ENCODE measurements around the gene ZNF668. TPM values are rescaled to one million over a fixed set of nuclear protein-coding genes. Genes with fewer than 3 reads are reported as not detected.

Gene ZNF668
- total and polyA plus RNA-seq, 10 donors, result 6.2 to 12.5 (median 9.1) TPM

DNA sequence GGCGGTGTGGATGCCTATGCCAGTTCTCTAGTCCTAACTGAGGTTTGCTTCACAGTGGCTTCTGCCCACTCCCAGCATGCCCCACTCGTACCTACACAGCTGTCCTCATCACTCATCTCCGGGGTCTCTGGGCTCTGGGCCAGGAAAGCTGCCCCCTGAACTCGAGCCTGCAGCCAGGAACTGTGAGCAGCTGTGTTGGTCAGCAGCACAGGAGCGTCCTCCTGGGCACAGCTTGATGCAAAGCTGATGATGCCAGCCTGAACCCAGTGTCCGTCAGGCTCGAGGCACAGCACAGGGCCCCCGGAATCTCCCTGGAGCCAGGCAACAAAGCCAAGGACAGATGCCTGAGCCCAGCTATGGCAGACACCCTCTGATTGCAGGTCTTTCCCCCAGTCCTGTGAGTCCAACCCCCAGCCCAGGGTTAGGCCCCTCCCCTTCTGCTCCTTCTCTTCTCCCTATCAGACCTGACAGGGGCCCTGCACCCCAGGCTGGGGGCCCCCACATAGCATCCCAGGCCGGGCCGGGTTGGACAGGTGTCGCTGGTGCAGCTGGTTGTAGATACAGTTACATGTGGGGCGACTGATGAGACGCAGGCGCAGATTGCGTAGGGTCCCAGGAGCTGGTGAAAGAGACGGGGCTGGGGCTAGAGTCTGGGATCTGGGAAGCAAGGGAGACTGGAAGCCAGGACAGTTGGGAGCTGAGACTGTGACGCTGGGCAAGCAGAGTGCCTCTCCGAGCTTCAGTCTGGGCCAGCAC, 12.0 kb upstream of the ZNF668 start:
- no peak overlapping the region for H3K27ac ChIP-seq
- peaks cover 0 to 28% (median 12%) of the 10 kb centered on the region in 6 donors for H3K4me1 ChIP-seq
- intact Hi-C loops (cut with DNase I; ENCODE audit: low total_unique reads), result no loop called here
- no peak for TF ChIP-seq POLR2A (IDR thresholded peaks at IDR 0.05)
- peak in 1 of 3 donors; percentile 41 for TF ChIP-seq POLR2AphosphoS5 (IDR thresholded peaks at IDR 0.05)
- peak; percentile 67 for DNase-seq
- no peaks in the 10 kb centered on the region for H3K27me3 ChIP-seq (replicated peaks in 1 of 7)
- no peaks in the 10 kb centered on the region for H3K9me3 ChIP-seq
- peaks cover 0 to 99% (median 48%) of the 10 kb centered on the region in 6 donors for H3K36me3 ChIP-seq
- H3K4me3 ChIP-seq, result no peak overlapping the region
- 89 to 93% (median 90%) methylated on average over 15 to 18 of the region's 18 CpGs for WGBS, 5 donors

DNA sequence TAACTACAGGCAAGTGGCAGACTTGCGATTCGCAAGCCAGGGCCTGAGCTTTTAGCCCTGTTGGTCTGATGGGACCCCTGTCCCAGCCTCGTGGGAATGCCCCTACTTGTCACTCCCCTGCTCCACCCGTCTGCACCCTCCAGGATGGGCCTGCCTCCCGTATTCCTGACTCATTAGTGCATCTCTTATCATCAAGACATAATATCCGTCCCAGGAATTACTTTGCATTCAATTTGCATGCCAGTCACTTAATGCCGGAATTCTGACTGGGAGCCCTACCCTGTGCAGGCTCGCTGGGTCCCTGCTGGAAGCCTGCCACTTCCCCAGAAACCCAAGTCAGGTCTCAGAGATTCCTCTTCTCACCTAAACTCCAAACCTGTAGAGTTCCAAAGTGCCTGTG, 11.4 kb upstream of the ZNF668 start:
- Histone ChIP-seq H3K27me3 (replicated peaks in 1 of 7) (no peaks in the 10 kb centered on the region), H3K27ac (no peak overlapping the region), H3K4me1 (peaks cover 0 to 34% (median 15%) of the 10 kb centered on the region in 6 donors), H3K36me3 (peaks cover 0 to 99% (median 48%) of the 10 kb centered on the region in 6 donors), H3K4me3 (no peak overlapping the region), H3K9me3 (no peaks in the 10 kb centered on the region)
- TF ChIP-seq, protein P1, sequence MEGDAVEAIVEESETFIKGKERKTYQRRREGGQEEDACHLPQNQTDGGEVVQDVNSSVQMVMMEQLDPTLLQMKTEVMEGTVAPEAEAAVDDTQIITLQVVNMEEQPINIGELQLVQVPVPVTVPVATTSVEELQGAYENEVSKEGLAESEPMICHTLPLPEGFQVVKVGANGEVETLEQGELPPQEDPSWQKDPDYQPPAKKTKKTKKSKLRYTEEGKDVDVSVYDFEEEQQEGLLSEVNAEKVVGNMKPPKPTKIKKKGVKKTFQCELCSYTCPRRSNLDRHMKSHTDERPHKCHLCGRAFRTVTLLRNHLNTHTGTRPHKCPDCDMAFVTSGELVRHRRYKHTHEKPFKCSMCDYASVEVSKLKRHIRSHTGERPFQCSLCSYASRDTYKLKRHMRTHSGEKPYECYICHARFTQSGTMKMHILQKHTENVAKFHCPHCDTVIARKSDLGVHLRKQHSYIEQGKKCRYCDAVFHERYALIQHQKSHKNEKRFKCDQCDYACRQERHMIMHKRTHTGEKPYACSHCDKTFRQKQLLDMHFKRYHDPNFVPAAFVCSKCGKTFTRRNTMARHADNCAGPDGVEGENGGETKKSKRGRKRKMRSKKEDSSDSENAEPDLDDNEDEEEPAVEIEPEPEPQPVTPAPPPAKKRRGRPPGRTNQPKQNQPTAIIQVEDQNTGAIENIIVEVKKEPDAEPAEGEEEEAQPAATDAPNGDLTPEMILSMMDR (IDR thresholded peaks at IDR 0.05 in 8 of 11, conservative IDR thresholded peaks at IDR 0.05 in 3 of 11), result no peak
- TF ChIP-seq POLR2AphosphoS5 (IDR thresholded peaks at IDR 0.05) (no peak), POLR2A (IDR thresholded peaks at IDR 0.05) (no peak)
- 83 to 91% (median 87%) methylated on average over 8 of the region's 8 CpGs for WGBS, 5 donors
- no peak for DNase-seq
- intact Hi-C loops (cut with DNase I; ENCODE audit: low total_unique reads), result no loop called here

DNA sequence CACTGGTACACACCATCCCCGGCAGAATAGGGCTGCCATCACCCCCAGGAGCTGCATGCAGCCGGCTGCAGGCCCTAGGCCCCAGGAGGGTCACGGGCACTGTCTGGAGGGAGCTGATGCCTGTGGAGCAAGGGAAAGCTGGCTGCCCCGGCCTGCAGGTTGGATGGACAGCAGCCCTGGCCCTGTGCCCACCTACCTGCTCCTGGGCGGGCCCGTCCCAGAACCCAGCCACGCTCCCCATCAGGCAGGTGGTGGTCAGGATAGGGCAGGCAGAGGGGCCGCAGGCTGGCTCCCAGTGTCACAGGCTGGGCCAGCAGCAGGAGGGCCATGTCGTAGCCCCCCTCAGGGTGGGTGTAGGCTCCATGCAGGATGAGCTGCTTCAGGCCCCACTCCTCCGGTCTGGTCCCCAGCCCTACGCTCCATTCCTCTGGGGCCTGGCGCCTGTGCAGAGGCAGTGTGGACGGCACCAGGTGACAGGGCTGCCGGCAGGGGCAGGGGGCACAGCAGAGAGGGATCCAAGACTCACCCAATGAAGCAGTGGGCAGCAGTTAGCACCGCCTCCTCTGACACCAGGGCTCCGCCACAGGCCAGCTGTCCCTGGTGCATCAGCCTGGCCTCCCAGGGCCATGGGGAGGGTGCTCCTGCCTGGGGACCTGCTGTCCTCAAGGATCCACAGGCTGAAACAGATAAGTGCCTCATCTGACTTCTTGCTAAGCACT, 10.7 kb upstream of the ZNF668 start:
- Histone ChIP-seq H3K27me3 (replicated peaks in 1 of 7) (no peaks in the 10 kb centered on the region), H3K9me3 (no peaks in the 10 kb centered on the region), H3K4me1 (peaks cover 0 to 39% (median 16%) of the 10 kb centered on the region in 6 donors), H3K4me3 (no peak overlapping the region), H3K36me3 (peaks cover 0 to 99% (median 52%) of the 10 kb centered on the region in 6 donors), H3K27ac (no peak overlapping the region)
- DNase-seq, result peak; percentile 69
- TF ChIP-seq POLR2AphosphoS5 (IDR thresholded peaks at IDR 0.05), result peak; percentile 19 to 71 (median 27)
- TF ChIP-seq, protein P1 (IDR thresholded peaks at IDR 0.05 in 8 of 11, conservative IDR thresholded peaks at IDR 0.05 in 3 of 11), result no peak
- intact Hi-C loops (cut with DNase I; ENCODE audit: low total_unique reads), result no loop called here
- WGBS, 5 donors, result 86 to 96% (median 93%) methylated on average over 3 to 16 of the region's 16 CpGs

DNA sequence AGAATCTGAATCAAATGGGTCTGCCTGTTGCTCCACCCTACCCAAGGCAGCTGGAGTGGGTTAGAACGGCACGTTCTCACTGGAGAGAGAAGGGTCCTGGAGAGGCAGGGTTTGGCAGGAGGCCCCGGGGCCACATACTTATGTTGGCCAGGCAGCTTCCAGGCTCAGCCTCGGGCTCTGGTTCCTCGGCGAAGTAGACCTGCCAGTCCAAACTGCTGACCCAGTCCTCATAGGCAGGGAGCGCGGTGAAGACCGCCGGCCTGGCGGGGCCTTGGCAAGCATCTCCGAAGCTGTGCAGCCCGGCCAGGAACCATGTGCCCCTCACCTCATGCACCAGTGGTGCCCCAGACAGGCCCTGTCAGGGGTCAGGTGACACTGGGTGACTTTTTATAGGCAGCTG, 9.9 kb upstream of the ZNF668 start:
- Histone ChIP-seq H3K36me3 (peaks cover 0 to 99% (median 59%) of the 10 kb centered on the region in 6 donors), H3K4me1 (peaks cover 0 to 47% (median 19%) of the 10 kb centered on the region in 6 donors), H3K27me3 (replicated peaks in 1 of 7) (no peaks in the 10 kb centered on the region), H3K27ac (no peak overlapping the region), H3K4me3 (no peak overlapping the region), H3K9me3 (no peaks in the 10 kb centered on the region)
- 85 to 93% (median 92%) methylated on average over 5 to 13 of the region's 13 CpGs for WGBS, 5 donors
- peak in 1 of 3 donors; percentile 6 for TF ChIP-seq POLR2AphosphoS5 (IDR thresholded peaks at IDR 0.05)
- TF ChIP-seq, protein P1 (IDR thresholded peaks at IDR 0.05 in 8 of 11, conservative IDR thresholded peaks at IDR 0.05 in 3 of 11), result no peak
- no peak for TF ChIP-seq POLR2A (IDR thresholded peaks at IDR 0.05)
- DNase-seq, result peak; percentile 74
- intact Hi-C loops (cut with DNase I; ENCODE audit: low total_unique reads), result no loop called here

All from spleen (tissue), 11 donors.